Left colon (tissue), 2 donors: ENCODE data around the gene RBM14. TPM values are rescaled to one million over a fixed set of nuclear protein-coding genes. Genes with fewer than 3 reads are reported as not detected.
A peak's percentile ranks its signal among the peaks of the same experiment; 100 is the strongest.
"Not testable (repeated sequence)": the region's sequence is repeated elsewhere in the genome, so short reads cannot be mapped to it uniquely, and the experiment has no call there.

Source experiments
- ATAC-seq: fragments of 200-7000 bp; cut with Tn5 transposase; one replicate; pipeline ENCODE4 v1.9.1; 2020; ENCODE audit warnings: mild to moderate bottlenecking, moderate library complexity
- DNase-seq, 2 donors: peaks; one replicate each; pipeline ENCODE4 v3.0.0-alpha.2; 2020
- intact Hi-C, 2 donors: fragments of 100-400 bp; cut with DNase I in 1 of 2; cut with micrococcal nuclease in 1 of 2; formaldehyde crosslinking; loops; one replicate each; pipeline versions ENCODE4 v1.11.2 to v1.14.0; 2022; cut with DNase I, micrococcal nuclease
- total RNA-seq, 2 donors: library from RNA; stranded (reverse); fragmentation: NEBNext Ultra II Directional; extraction: Animal tissue kit (Norgen Biotek cat#: 25700); gene quantifications; one replicate each; pipeline ENCODE4 v1.2.1, GENCODE V29; 2021
- donor health status: DM: no; HTN: no; CAD: no.
- donor health status: DM: yes; HTN: yes; CAD: no.

The RBM14 gene
- total RNA-seq, 2 donors from 2014 or later = 45.3 to 48.9 TPM

DNA sequence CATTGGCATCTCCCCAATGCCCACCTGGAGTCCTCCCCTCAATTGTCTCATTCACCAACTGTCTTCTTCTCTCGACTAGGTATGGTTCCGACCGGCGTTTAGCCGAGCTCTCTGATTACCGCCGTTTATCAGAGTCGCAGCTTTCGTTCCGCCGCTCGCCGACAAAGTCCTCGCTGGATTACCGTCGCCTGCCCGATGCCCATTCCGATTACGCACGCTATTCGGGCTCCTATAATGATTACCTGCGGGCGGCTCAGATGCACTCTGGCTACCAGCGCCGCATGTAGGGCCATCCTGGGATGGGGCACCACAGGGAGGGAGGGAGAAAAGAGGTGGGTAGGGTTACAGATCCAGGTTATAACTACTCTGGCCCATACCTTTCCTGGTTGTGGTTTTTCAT is 10.0 kb downstream of the RBM14 start:
- intact Hi-C loops = no loop called here
- ATAC-seq (no peak), DNase-seq (no peak)

DNA sequence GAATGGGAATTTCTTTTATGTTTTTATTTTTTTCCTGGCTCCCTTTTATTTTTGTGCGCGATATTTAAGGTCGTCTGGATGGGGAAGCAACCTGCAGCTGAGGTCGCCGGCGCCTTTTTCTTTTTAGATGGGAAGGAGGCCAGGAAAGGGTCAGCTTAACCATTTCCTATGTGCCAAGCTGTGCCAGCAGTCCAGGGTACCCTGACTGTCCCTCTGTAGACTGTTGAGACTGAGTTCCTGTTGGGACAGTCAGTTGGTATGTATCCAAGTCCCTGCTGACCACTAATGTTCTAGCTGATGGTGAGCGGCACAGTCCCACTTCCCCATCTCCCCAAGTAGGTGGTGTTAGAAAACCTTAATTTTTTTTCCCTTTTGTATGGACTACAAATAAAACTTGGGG is 10.5 kb downstream of the RBM14 start:
- DNase-seq (no peak), ATAC-seq (no peak)
- intact Hi-C loops = no loop called here

DNA sequence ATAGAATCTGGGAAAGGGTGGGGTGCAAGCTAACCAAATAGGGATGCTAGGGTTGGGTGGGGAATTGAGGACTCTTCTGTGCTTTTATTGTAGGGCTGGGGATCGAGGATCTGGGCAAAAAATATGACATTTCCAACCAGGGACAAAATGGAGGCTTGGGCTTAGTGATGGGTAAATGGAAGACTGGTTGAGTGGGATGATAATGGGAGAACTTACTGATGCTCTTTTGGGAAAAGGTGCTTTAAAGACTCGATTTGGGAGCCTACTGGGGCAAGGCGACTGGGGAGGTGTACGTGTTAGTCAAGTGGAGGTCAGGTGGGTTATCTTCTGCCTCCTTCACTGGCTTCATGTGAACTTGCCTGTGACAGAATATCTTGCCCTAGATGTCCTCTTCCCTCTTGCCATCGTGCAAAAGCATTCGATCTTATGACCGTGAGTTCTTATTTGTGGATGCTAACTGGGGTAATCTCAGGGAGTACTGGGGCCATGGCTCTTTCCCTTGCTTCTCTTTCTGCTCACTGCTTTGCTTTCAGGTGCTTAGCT is 11.7 kb downstream of the RBM14 start:
- ATAC-seq (no peak), DNase-seq (no peak)
- intact Hi-C loops = no loop called here

DNA sequence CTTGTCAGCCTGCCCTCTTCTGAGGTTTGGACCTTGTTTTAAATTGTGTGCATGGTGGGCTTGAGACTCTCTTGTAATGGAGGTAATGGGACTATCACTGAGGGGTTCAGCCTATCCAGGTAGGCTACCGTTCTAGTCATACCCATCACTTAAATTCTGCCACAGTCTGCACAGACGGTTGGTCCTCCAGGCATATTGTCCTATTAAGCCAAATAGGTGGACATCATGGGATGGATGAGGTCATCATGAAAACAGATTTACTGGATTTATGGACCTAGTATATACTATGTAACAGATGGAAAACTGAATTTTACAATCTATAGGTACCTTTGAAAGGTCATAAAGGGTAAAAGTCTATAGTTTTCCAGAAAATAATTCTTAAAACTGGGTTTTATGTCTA is 12.9 kb downstream of the RBM14 start:
- no peak for ATAC-seq

DNA sequence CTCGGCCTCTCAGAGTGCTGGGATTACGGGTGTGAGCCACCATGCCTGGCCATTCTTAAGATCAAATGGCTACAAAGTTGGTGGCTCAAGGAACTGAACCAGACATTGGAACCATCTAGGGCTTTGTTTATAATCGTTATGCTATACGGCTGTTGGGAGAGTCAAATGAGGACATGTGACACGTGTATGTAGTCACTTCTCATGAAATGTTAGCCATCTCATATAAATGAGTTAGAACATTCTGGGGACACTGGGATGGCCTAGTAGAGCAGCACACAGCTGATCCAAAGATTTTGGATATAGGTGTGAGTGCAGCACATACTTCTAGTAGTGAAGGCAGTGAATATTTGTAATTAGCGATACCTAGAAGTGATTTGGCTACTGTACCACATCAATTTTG is 15.5 kb downstream of the RBM14 start:
- DNase-seq = no peak
- peak; percentile 10 for ATAC-seq
- intact Hi-C loops = no loop called here

More for the DNA sequence above, 12.9 kb downstream of the RBM14 start:
- no peak for DNase-seq
- intact Hi-C loops = no loop called here

DNA sequence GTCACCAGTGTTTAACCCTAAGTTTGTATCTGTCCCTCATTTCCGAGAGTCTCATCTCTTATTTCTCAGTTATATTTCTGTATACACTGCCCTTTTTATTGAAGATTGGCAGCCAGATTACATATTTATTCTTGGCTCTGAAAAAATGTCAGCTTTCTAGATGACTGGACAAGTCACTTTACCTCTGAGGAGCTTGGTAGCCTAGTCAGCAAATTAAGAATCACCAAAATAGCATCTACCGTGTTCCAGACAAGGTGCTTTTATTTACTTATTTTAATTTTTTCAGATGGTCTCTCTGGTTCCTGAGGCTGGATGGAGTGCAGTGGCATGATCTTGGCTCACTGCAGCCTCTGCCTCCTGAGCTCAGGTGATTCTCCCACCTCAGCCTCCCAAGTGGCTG is 16.5 kb downstream of the RBM14 start:
- ATAC-seq (no peak), DNase-seq (no peak)
- intact Hi-C loops = no loop called here

DNA sequence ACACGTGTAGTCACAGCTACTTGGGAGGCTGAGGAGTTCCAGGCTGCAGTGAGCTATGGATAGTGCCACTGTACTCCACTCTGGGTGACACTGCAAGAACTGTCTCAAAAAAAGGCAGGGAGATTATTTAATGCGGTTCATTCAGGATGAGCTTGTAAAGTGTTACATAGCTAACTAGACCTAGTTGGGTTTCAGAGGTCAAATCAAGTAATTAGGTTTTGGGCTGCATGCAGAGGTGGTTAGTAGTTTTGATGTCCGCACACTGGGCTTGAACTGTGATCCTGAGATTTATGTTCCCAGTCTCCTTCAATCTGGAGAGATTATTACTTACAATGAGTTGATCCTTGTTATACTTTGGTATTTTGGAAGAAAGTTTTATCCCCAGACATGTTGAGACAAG is 20.0 kb downstream of the RBM14 start:
- ATAC-seq (no peak), DNase-seq (no peak)
- intact Hi-C loops = no loop called here

DNA sequence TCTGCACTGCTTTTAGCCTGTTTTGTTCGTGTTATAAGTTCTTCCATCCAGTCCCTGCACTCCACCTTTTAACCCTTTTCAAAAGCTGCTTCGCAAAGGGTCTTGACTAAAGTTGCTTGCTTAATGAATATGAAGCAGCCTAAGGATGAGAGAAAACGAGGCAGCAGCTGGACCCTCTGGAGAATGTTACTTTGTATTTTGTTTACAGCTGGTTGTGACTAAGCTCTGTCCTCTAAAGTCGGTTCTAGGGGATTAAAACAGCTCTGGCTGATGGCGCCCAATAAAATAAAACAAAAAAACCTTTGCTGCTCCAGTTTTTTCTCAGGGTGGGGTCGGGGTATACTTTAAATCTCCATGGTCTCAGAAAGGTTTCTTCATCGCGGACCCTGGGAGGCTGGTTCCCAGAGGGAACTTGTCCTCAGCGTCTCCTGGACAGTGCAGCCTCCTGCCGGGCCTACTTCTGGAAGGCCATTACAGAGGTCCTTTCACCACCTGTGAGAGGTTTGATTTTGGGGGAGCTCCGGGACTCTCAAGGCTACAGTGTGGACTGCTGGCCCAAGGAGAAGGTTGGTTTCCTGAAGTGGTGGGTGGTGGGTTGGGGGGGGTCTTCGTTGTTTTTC is 21.2 kb downstream of the RBM14 start:
- intact Hi-C loops = no loop called here
- DNase-seq (no peak), ATAC-seq (no peak)

DNA sequence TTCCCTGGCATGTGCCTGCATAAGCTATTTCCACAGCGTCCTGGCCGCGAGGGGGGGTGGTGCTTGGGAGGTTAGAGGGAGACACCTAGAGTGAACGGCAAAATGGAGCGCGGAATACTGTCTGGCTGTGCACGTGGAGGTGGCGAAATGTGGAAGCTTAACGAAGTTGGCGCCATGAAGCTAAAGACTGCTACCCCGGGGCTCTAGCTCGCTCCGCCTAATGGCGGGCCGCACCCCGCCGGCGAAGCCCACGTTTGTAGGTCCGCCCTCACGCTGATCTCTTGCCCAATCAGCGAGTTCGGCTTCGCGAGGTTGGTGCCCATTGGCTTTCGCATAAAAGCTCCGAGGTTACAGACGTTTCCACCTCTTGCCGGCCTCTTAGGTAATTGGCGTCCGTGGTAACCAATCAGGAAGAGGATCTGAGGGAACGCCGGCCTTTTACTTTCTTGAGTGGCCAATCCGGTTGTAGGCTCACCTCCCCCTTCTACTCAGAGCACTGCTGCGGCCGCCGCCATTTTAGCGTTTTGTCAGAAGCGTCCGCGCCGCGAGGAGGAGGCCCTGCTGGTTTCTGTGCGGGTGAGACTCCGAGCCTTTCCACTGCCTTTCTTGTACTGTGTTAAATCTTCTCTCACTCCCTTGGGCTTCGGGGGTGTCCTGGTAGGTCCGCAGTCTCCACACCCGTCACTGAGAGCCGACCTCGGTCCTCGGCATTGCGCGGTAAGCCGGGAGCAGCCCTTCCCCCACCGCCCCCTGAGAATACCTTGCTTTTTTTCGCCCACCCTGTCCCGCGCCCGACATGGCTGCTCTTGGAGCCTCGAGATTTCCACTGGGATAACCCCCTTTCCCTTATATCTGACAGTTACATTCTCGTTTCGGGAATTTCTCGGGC is 22.0 kb downstream of the RBM14 start, which contains the start of gene RBM4:
Gene RBM4 (plus strand): TSS at position 527 of the 889 bp plus-strand sequence. CDS start 1,009 bp downstream, outside the sequence.
- DNase-seq = peak; percentile 93 to 99
- intact Hi-C loops = no loop called here
- peak; percentile 92 for ATAC-seq

DNA sequence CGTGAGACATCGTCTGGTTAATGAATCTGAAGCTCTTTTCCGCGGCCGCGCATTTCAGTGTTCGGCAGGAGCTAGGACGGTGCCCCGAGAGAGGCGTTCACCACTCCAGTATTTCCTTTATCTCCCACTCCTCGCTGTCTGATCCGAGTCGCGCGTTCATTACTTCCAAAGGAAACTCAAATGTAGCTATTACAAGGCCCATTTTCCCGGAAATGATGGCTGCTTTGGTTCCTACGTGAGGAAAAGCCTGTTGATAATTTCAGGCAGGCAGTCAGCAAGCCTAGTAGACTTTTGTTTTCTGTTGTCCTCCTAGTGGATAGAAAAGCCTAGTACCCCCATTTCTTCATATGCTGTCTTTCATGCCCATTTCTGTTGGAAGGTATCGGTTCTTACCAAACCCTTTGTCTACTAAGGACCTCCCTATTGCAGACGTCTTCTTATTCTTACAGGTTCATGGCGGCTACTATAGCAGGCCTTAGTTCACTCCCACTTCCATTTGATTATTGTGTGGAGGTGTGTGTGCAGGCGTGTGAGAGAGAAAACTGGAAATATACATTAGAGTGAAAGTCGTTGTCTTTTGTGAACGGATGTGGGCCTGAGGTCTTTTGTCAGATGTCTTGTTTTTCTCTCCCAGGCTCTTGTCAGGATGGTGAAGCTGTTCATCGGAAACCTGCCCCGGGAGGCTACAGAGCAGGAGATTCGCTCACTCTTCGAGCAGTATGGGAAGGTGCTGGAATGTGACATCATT is 22.8 kb downstream of the RBM14 start:
- ATAC-seq = peak; percentile 19
- intact Hi-C loops = no loop called here
- DNase-seq = no peak

DNA sequence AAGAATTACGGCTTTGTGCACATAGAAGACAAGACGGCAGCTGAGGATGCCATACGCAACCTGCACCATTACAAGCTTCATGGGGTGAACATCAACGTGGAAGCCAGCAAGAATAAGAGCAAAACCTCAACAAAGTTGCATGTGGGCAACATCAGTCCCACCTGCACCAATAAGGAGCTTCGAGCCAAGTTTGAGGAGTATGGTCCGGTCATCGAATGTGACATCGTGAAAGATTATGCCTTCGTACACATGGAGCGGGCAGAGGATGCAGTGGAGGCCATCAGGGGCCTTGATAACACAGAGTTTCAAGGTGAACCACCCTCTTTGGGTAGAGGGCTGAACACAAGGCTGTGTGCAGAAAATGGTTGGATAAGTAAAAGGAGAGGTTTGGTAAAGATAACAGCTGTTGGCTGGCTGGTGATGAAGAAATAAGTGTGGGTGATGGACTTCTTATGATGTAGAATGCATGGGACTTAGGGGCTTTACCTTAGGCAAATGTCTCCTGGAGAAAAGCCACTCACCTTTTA is 23.4 kb downstream of the RBM14 start:
- intact Hi-C loops, ATAC-seq: not testable (repeated sequence)

DNA sequence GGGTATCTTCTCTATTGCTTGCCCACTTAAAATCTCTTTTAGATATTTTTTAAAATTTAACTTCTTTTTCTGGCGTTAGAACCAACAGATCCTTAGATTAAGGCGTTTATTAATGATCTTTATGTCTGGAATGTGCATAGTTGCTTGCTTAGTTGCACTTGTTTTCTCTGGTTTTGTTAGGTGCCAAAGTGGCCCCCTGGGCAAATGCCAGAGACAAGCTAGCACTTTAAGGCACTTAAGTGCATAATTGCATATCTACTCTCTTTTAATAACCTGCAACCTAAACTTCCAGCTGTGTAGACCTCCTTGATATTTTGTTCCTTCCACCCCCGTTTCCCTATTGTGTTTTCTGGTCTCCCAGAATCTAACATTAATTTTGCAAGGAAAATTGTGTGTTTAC is 25.4 kb downstream of the RBM14 start:
- intact Hi-C loops = no loop called here
- no peak for DNase-seq
- ATAC-seq = no peak

More for the DNA sequence above, 23.4 kb downstream of the RBM14 start:
- not testable (repeated sequence) for DNase-seq

DNA sequence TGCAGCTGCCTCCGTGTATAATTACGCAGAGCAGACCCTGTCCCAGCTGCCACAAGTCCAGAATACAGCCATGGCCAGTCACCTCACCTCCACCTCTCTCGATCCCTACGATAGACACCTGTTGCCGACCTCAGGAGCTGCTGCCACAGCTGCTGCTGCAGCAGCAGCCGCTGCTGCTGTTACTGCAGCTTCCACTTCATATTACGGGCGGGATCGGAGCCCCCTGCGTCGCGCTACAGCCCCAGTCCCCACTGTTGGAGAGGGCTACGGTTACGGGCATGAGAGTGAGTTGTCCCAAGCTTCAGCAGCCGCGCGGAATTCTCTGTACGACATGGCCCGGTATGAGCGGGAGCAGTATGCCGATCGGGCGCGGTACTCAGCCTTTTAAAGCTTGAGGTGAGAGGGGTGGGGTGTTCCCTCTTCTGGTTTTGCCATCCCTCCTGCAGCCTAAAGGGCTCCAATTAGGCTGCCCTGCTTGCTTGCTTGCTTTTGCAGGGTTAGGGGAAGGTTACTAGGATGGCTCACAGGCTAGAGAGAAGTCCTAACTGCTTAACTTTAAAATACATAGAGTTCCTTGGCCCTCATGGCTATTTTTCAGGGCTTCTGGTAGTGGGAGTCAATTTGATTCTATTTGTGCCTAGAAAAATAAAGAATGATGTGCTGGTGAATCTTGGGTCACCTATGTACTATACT is 27.5 kb downstream of the RBM14 start:
- intact Hi-C loops = no loop called here
- no peak for ATAC-seq
- DNase-seq = no peak

DNA sequence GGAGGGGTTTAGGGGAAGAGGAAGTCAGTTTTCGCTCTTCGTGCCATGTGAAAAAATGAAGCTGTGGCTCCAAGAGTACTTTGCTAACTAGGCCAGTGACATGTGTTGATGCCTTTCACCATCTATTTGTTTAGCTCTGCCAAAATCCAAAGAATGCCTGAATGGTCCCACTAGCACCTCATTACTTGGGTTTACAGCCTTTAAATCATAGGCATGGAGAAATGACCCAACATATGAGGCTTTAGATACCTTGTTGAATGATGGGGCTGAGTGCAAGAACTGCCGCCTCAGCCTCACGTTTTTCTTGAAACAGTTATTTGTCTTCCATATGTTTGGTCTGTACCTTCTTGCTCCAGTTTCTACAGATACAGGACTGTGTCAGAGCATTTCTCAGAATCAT is 30.4 kb downstream of the RBM14 start:
- no peak for DNase-seq
- intact Hi-C loops = no loop called here
- ATAC-seq = no peak

DNA sequence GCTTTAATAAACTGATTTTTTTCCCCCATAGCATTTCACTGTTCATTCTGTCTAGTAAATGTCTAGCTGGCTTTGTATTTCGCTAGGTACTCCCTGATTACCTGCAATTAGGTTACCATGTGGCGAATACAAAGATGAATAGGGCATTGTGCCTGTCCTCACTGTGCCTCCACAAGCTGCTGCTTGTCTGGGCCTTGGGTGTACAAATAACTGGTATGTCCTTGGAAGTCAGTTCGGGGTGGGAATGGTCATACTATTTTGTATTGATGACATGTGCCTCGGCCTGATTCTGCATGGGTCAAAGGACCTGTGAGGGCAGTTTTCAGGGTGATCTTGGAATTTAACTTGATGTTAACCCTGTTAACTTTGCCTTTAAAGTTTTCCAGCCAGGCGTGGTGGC is 33.5 kb downstream of the RBM14 start:
- ATAC-seq = no peak
- DNase-seq = no peak
- intact Hi-C loops = no loop called here

DNA sequence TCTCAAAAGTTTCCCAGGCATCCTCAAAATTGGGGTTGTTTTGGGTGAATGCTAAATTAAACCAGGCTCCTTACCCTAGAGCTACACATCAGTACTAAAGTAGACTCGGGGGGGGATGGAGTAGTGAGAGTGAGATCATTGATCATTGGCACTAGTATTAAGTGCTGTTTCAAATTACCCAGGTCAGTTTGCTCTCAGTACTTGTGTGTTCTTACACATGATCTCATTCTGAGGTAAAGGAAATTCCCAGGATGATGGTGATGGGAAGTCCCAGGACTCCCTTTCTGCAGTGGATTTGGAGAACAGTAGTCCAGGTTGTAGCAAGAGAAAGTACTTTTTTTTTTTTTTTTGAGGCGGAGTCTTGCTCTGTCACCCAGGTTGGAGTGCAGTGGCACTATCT is 34.6 kb downstream of the RBM14 start:
- peak; percentile 3 for ATAC-seq
- intact Hi-C loops = no loop called here
- no peak for DNase-seq

DNA sequence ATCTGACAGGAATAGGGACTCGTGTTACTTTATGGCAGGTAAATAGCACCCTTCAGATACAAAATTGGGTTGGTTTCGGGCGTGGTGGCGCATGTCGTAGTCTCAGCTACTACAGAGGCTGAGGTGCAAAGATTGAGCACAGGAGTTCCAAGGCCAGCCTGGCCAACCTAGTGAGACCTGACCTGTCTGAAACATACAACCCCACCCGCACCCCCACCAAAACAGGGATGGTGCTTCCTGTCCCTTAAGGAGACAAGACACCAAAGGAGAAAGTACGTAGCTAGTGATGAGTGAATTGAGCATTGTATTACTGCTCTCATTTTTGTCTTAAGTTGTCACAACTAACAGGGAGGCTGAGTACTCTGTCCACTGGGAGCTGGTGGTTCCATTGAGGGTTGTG is 36.2 kb downstream of the RBM14 start:
- peak; percentile 24 for ATAC-seq
- DNase-seq = no peak
- intact Hi-C loops = no loop called here

DNA sequence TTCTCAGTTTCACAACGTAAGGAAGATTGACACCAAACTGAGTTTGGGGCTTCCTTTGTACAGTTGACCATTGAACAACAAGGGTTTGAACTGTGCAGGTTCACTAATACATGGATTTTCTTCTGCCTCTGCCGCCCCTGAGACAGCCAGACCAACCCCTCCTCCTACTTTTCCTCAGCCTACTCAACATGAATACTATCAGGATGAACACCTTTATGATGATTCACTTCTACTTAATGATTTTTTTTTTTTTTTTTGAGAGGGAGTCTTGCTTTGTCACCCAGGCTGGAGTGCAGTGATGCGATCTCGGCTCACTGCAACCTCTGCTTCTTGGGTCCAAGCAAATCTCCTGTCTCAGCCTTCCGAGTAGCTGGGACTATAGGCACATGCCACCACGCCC is 36.7 kb downstream of the RBM14 start:
- ATAC-seq = no peak
- intact Hi-C loops = no loop called here
- DNase-seq = no peak

DNA sequence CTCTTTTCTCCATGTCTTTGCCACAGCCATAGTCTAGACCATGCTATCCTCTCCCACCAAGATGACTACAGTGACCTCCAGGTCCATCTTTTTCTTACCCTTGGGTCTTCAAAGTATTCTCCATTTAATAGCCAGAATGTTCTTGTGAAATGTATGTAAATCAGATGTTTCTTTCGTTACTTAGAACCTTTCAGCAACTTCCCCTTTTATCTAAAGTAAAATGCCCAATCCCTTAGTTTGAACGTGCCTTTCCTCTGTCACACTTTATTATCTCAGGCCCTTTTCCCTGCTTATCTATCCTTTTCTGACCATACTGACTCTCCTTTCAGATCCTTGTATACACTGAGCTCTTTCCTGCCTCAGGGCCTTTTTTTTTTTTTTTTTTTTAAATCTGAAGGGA is 43.3 kb downstream of the RBM14 start:
- intact Hi-C loops = no loop called here
- ATAC-seq (no peak), DNase-seq (no peak)
